Stimulated activated CD8-positive, alpha-beta memory T cell treated with anti-CD3 and anti-CD28 coated beads, Interleukin-15, amount 100 ng/mL, for 4 hours (primary cell): ENCODE results near the gene PRKACB.
"Not testable (repeated sequence)": the region's sequence is repeated elsewhere in the genome, so short reads cannot be mapped to it uniquely, and the experiment has no call there.

Source experiments
- DNase-seq, 2 donors: peaks; one replicate each; pipeline ENCODE4 v3.0.0-alpha.2; 2020; ENCODE audit warnings: low read depth in 2 of 2

Gene PRKACB

GRCh38 chr1:84143796-84144565 lies at the start of gene PRKACB:
TSS of gene PRKACB (plus strand) at chr1:84144271. CDS start at chr1:84144362, 91 bp downstream.
- DNase-seq, result no peak

GRCh38 chr1:84095308-84095707 lies 48.8 kb upstream of the PRKACB start:
- no peak for DNase-seq

- DNase-seq, result no peak
These were observed 47.9 kb upstream of the PRKACB start for GRCh38 chr1:84096176-84096575.

- no peak for DNase-seq
These were observed 42.9 kb upstream of the PRKACB start for GRCh38 chr1:84101204-84101603.

GRCh38 chr1:84103197-84103992 lies 40.7 kb upstream of the PRKACB start:
- DNase-seq, result no peak

GRCh38 chr1:84107538-84107937 lies 36.5 kb upstream of the PRKACB start:
- DNase-seq, result not testable (repeated sequence)

- DNase-seq, result no peak
These were observed 36.1 kb upstream of the PRKACB start for GRCh38 chr1:84107955-84108354.

GRCh38 chr1:84108900-84109578 lies 35.0 kb upstream of the PRKACB start:
- DNase-seq, result no peak

GRCh38 chr1:84110629-84111028 lies 33.4 kb upstream of the PRKACB start:
- DNase-seq, result no peak

- DNase-seq, result no peak
These were observed 27.5 kb upstream of the PRKACB start for GRCh38 chr1:84116558-84116957.

- DNase-seq, result no peak
These were observed 26.2 kb upstream of the PRKACB start for GRCh38 chr1:84117868-84118267.

- DNase-seq, result no peak
These were observed 22.7 kb upstream of the PRKACB start for GRCh38 chr1:84121360-84121759.

GRCh38 chr1:84122780-84123382 lies 21.2 kb upstream of the PRKACB start:
- DNase-seq, result peak in 1 of 2 donors; percentile 23

GRCh38 chr1:84133479-84133878 lies 10.6 kb upstream of the PRKACB start:
- no peak for DNase-seq

GRCh38 chr1:84135341-84135740 lies 8.7 kb upstream of the PRKACB start:
- no peak for DNase-seq

- no peak for DNase-seq
These were observed 2.7 kb upstream of the PRKACB start for GRCh38 chr1:84141182-84142003.

- DNase-seq, result no peak
These were observed 997 bp downstream of the PRKACB start for GRCh38 chr1:84145068-84145467.

GRCh38 chr1:84146411-84147032 lies 2.5 kb downstream of the PRKACB start:
- DNase-seq, result no peak

GRCh38 chr1:84148758-84149157 lies 4.7 kb downstream of the PRKACB start:
- no peak for DNase-seq

GRCh38 chr1:84152649-84153056 lies 8.6 kb downstream of the PRKACB start:
- no peak for DNase-seq

GRCh38 chr1:84155517-84155916 lies 11.4 kb downstream of the PRKACB start:
- DNase-seq, result no peak
